Measurements from ENCODE around the gene CLP1. TPM values are rescaled to one million over a fixed set of nuclear protein-coding genes. Genes with fewer than 3 reads are reported as not detected.

CLP1 gene
- polyA plus RNA-seq, 3 donors, result 7.6 to 17.9 (median 12.9) TPM

DNA sequence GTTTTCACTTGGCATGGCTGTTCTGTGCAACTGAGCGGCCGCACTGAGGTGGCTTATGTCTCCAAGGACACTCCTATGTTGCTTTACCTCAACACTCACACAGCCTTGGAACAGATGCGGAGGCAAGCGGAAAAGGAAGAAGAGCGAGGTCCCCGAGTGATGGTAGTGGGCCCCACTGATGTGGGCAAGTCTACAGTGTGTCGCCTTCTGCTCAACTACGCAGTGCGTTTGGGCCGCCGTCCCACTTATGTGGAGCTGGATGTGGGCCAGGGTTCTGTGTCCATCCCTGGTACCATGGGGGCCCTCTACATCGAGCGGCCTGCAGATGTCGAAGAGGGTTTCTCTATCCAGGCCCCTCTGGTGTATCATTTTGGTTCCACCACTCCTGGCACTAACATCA, 2.1 kb downstream of the CLP1 start:
- TF ChIP-seq, protein P1, sequence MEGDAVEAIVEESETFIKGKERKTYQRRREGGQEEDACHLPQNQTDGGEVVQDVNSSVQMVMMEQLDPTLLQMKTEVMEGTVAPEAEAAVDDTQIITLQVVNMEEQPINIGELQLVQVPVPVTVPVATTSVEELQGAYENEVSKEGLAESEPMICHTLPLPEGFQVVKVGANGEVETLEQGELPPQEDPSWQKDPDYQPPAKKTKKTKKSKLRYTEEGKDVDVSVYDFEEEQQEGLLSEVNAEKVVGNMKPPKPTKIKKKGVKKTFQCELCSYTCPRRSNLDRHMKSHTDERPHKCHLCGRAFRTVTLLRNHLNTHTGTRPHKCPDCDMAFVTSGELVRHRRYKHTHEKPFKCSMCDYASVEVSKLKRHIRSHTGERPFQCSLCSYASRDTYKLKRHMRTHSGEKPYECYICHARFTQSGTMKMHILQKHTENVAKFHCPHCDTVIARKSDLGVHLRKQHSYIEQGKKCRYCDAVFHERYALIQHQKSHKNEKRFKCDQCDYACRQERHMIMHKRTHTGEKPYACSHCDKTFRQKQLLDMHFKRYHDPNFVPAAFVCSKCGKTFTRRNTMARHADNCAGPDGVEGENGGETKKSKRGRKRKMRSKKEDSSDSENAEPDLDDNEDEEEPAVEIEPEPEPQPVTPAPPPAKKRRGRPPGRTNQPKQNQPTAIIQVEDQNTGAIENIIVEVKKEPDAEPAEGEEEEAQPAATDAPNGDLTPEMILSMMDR (IDR thresholded peaks at IDR 0.05), result no peak
- WGBS (ENCODE audit: insufficient coverage), result 95% methylated on average over 9 of the region's 14 CpGs
- Mint-ChIP-seq H3K27me3 (ENCODE audit: low read depth in 3 of 3) (peaks cover 0 to 3% (median 0%) of the 10 kb centered on the region in 3 donors), H3K36me3 (peaks cover 35 to 44% of the 10 kb centered on the region in 2 donors), H3K9me3 (no peaks in the 10 kb centered on the region), H3K27ac (peak overlapping the region in 1 of 7 donors; percentile 66), H3K4me1 (peaks cover 9% of the 10 kb centered on the region), H3K4me3 (no peak overlapping the region)
- no peak overlapping the region for H3K9ac ChIP-seq (ENCODE audit: insufficient read depth, low read length, poor library complexity, severe bottlenecking)
- H3K36me3 ChIP-seq (replicated peaks in 1 of 2; ENCODE audit: control insufficient read depth in 1 of 2, insufficient read depth in 2 of 2, low read length in 2 of 2), result peaks cover 33 to 39% of the 10 kb centered on the region in 2 donors
- H3K4me1 ChIP-seq (ENCODE audit: control insufficient read depth in 1 of 2, insufficient read depth in 2 of 2, low read length in 2 of 2), result peaks cover 14 to 18% of the 10 kb centered on the region in 2 donors
- intact Hi-C loops (cut with micrococcal nuclease), result loop anchor here in 1 of 2 donors (10.0 kb wide), 1 partner anchor 915 kb away; the partner anchor contains the start of genes LPXN and ZFP91
- H4K20me1 ChIP-seq (ENCODE audit: insufficient read depth, low read length), result peaks cover 14% of the 10 kb centered on the region
- peaks cover 39% of the 10 kb centered on the region for H3K79me2 ChIP-seq (ENCODE audit: insufficient read depth, low read length)
- no peak overlapping the region for H2AFZ ChIP-seq (ENCODE audit: insufficient read depth, low read depth, low read length, poor library complexity, severe bottlenecking)
- H3K27ac ChIP-seq (ENCODE audit: low read depth in 1 of 2, low read length in 2 of 2), result no peak overlapping the region
- H3K4me2 ChIP-seq (replicated peaks; ENCODE audit: extremely low read depth, low read length, poor library complexity, severe bottlenecking), result no peak overlapping the region
- no peaks in the 10 kb centered on the region for H3K9me3 ChIP-seq (replicated peaks in 1 of 2; ENCODE audit: control insufficient read depth in 1 of 2, insufficient read depth in 1 of 2, low read length in 2 of 2)
- H3K27me3 ChIP-seq (ENCODE audit: control insufficient read depth in 2 of 2, insufficient read depth in 2 of 2, low read length in 2 of 2), result no peaks in the 10 kb centered on the region
- no peak for DNase-seq
- no peak overlapping the region for H3K4me3 ChIP-seq (replicated peaks in 1 of 3; ENCODE audit: low read depth in 2 of 3, low read length in 3 of 3)

DNA sequence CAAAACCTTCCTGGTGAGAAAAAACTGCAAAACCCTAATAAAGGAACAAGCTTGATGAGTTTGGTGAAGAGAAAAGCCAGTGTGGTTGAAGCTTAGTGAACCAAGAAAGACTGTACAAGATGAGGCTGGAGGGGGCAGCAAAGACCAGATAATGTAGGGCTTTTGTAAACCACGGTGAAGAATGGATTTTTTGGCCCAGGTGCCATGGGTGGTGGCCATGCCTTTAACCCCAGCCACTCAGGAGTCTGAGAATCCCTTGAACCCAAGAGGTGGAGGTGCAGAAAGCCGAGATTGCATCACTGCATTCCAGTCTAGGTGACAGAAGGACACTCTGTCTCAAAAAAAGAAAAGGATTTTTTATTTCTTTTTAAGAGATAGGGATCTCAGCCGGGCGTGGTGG, 5.3 kb downstream of the CLP1 start:
- no peak for DNase-seq

More for the DNA sequence above, 5.3 kb downstream of the CLP1 start:
- peaks cover 35 to 45% of the 10 kb centered on the region in 2 donors for H3K36me3 Mint-ChIP-seq
- Histone ChIP-seq H2AFZ (ENCODE audit: insufficient read depth, low read depth, low read length, poor library complexity, severe bottlenecking) (no peak overlapping the region), H3K27ac (ENCODE audit: low read depth in 1 of 2, low read length in 2 of 2) (no peak overlapping the region), H3K9me3 (replicated peaks in 1 of 2; ENCODE audit: control insufficient read depth in 1 of 2, insufficient read depth in 1 of 2, low read length in 2 of 2) (no peaks in the 10 kb centered on the region), H3K36me3 (replicated peaks in 1 of 2; ENCODE audit: control insufficient read depth in 1 of 2, insufficient read depth in 2 of 2, low read length in 2 of 2) (peaks cover 33 to 39% of the 10 kb centered on the region in 2 donors), H3K27me3 (ENCODE audit: control insufficient read depth in 2 of 2, insufficient read depth in 2 of 2, low read length in 2 of 2) (no peaks in the 10 kb centered on the region), H3K4me1 (ENCODE audit: control insufficient read depth in 1 of 2, insufficient read depth in 2 of 2, low read length in 2 of 2) (peaks cover 18 to 23% of the 10 kb centered on the region in 2 donors), H3K4me2 (replicated peaks; ENCODE audit: extremely low read depth, low read length, poor library complexity, severe bottlenecking) (no peak overlapping the region), H4K20me1 (ENCODE audit: insufficient read depth, low read length) (peaks cover 14% of the 10 kb centered on the region), H3K9ac (ENCODE audit: insufficient read depth, low read length, poor library complexity, severe bottlenecking) (no peak overlapping the region), H3K4me3 (replicated peaks in 1 of 3; ENCODE audit: low read depth in 2 of 3, low read length in 3 of 3) (no peak overlapping the region), H3K79me2 (ENCODE audit: insufficient read depth, low read length) (peaks cover 35% of the 10 kb centered on the region)
- peaks cover 16% of the 10 kb centered on the region for H3K4me1 Mint-ChIP-seq
- no peaks in the 10 kb centered on the region for H3K27me3 Mint-ChIP-seq (ENCODE audit: low read depth in 3 of 3)
- WGBS (ENCODE audit: insufficient coverage), result 0% methylated on average over 1 of the region's 4 CpGs
- intact Hi-C loops (cut with micrococcal nuclease), result loop anchor here in 1 of 2 donors (10.0 kb wide), 1 partner anchor 912 kb away; the partner anchor contains the start of genes LPXN and ZFP91
- H3K27ac Mint-ChIP-seq, result peak overlapping the region in 1 of 7 donors; percentile 1
- H3K4me3 Mint-ChIP-seq, result no peak overlapping the region
- TF ChIP-seq, protein P1 (IDR thresholded peaks at IDR 0.05), result no peak
- H3K9me3 Mint-ChIP-seq, result peaks cover 0 to 2% (median 0%) of the 10 kb centered on the region in 7 donors
